IMR-90 (cell line): ENCODE results near the gene RHOBTB1. TPM values are rescaled to one million over a fixed set of nuclear protein-coding genes. Genes with fewer than 3 reads are reported as not detected.

Experiments used
- ATAC-seq: fragments of 200-7000 bp; cut with Tn5 transposase; 2 replicates; pipeline ENCODE4 v1.9.1; 2020; ENCODE audit warnings: low read depth, mild to moderate bottlenecking, moderate library complexity
- BruUV-seq: library from RNA; stranded (reverse); fragments of 400-500 nt; replicated peaks from 2 replicates; lab custom pipeline; 2021; lab: Mats Ljungman, UMichigan
- CTCF ChIA-PET: fragments of 300-600 bp; formaldehyde crosslinking; extraction: SDS; loops from one replicate; lab custom pipeline; 2021; ENCODE audit warnings: antibody characterized with exemption; lab: Yijun Ruan, JAX
- POLR2A ChIA-PET: fragments of 300-600 bp; sonication (Branson Sonifier 250); formaldehyde crosslinking; loops from one replicate; lab custom pipeline; 2022; ENCODE audit warnings: antibody characterized with exemption; ENCODE audit not compliant: unreplicated experiment; lab: Charles Lee
- DNase-seq: peaks from one replicate; pipeline ENCODE4 v3.0.0; 2013
- H2AFZ ChIP-seq: replicated peaks from 2 replicates; pipeline ENCODE3; 2013; ENCODE audit warnings: low read length, mild to moderate bottlenecking; ENCODE audit not compliant: poor library complexity
- H2AK5ac ChIP-seq: 2 replicates; pipeline ENCODE4 v1.6.1; 2013; ENCODE audit warnings: low read depth, low read length, inconsistent platforms
- H2AK9ac ChIP-seq: replicated peaks from 2 replicates; pipeline ENCODE3; 2013; ENCODE audit warnings: mild to moderate bottlenecking, low read depth, low read length, moderate library complexity; ENCODE audit not compliant: poor library complexity
- H2BK120ac ChIP-seq: 2 replicates; pipeline ENCODE4 v1.6.1; 2013; ENCODE audit warnings: low read depth, low read length, inconsistent platforms
- H2BK15ac ChIP-seq: 3 replicates; pipeline ENCODE4 v1.6.1; 2013; ENCODE audit warnings: low read depth, low read length, inconsistent platforms
- H2BK20ac ChIP-seq: 2 replicates; pipeline ENCODE4 v1.6.1; 2013; ENCODE audit warnings: low read depth, mild to moderate bottlenecking, inconsistent platforms, low read length, moderate library complexity
- H2BK5ac ChIP-seq: 2 replicates; pipeline ENCODE4 v1.6.1; 2013; ENCODE audit warnings: mild to moderate bottlenecking, low read depth, low read length, inconsistent platforms; ENCODE audit not compliant: poor library complexity, severe bottlenecking
- H3K14ac ChIP-seq: replicated peaks from 2 replicates; pipeline ENCODE4 v1.6.1; 2013; ENCODE audit warnings: low read depth, low read length, inconsistent platforms
- H3K18ac ChIP-seq: 2 replicates; pipeline ENCODE4 v1.6.1; 2013; ENCODE audit warnings: low read depth, low read length, control low read depth
- H3K23ac ChIP-seq: 2 replicates; pipeline ENCODE4 v1.6.1; 2013; ENCODE audit warnings: low read depth, low read length, inconsistent platforms
- H3K27ac ChIP-seq: 2 replicates; pipeline ENCODE4 v1.5.1; 2013; ENCODE audit warnings: mild to moderate bottlenecking, control low read depth, low read length; ENCODE audit not compliant: insufficient read depth
- H3K27me3 ChIP-seq: 2 replicates; pipeline ENCODE4 v1.6.1; 2013; ENCODE audit warnings: low read length; ENCODE audit not compliant: control insufficient read depth, insufficient read depth
- H3K36me3 ChIP-seq: 2 replicates; pipeline ENCODE4 v1.6.1; 2013; ENCODE audit warnings: low read length, mixed read lengths; ENCODE audit not compliant: control insufficient read depth, insufficient read depth
- H3K4ac ChIP-seq: 2 replicates; pipeline ENCODE4 v1.6.1; 2013; ENCODE audit warnings: low read depth, low read length, inconsistent platforms
- H3K4me1 ChIP-seq: 2 replicates; pipeline ENCODE4 v1.6.1; 2013; ENCODE audit warnings: low read length, mixed read lengths; ENCODE audit not compliant: control insufficient read depth, insufficient read depth
- H3K4me2 ChIP-seq: 2 replicates; pipeline ENCODE4 v1.6.1; 2013; ENCODE audit warnings: low read depth, mild to moderate bottlenecking, control low read depth, low read length, moderate library complexity
- H3K4me3 ChIP-seq: 2 replicates; pipeline ENCODE4 v1.5.1; 2013; ENCODE audit warnings: low read depth, mild to moderate bottlenecking, control low read depth, low read length, moderate library complexity; ENCODE audit not compliant: insufficient read depth
- H3K56ac ChIP-seq: 2 replicates; pipeline ENCODE4 v1.6.1; 2013; ENCODE audit warnings: low read length, inconsistent platforms; ENCODE audit not compliant: insufficient read depth; ENCODE audit errors: extremely low read depth
- H3K79me1 ChIP-seq, 2 experiments: 2 replicates each; pipeline ENCODE4 v1.6.1; 2013; ENCODE audit warnings: low read length in 2 of 2, inconsistent platforms in 1 of 2, low read depth in 1 of 2
- H3K9ac ChIP-seq: 2 replicates; pipeline ENCODE4 v1.6.1; 2013; ENCODE audit warnings: low read depth, low read length, control low read depth
- H3K9me1 ChIP-seq: 2 replicates; pipeline ENCODE4 v1.6.1; 2013; ENCODE audit warnings: low read length, inconsistent platforms; ENCODE audit not compliant: insufficient read depth
- H3K9me3 ChIP-seq: 2 replicates; pipeline ENCODE4 v1.6.1; 2013; ENCODE audit warnings: low read length; ENCODE audit not compliant: control insufficient read depth, insufficient read depth
- H4K20me1 ChIP-seq: 2 replicates; pipeline ENCODE4 v1.6.1; 2013; ENCODE audit warnings: low read length, inconsistent platforms; ENCODE audit not compliant: insufficient read depth
- H4K5ac ChIP-seq: 2 replicates; pipeline ENCODE4 v1.6.1; 2013; ENCODE audit warnings: mild to moderate bottlenecking, low read depth, low read length, control low read depth
- H4K8ac ChIP-seq, 2 experiments: 2 replicates each; pipeline ENCODE4 v1.6.1; 2013; ENCODE audit warnings: low read depth in 2 of 2, low read length in 2 of 2, control low read depth in 1 of 2, inconsistent platforms in 1 of 2
- H4K91ac ChIP-seq: 2 replicates; pipeline ENCODE4 v1.6.1; 2013; ENCODE audit warnings: low read depth, low read length, inconsistent platforms; ENCODE audit not compliant: insufficient read depth
- MAFK ChIP-seq: IDR thresholded peaks from 2 replicates; pipeline ENCODE4 v1.6.1; 2012; ENCODE audit warnings: low read depth, low read length, improper control_type of control experiment
- RFX5 ChIP-seq: IDR thresholded peaks from 2 replicates; pipeline ENCODE4 v1.8.0; 2012; ENCODE audit warnings: low read depth, mild to moderate bottlenecking, low read length, moderate library complexity
- WGBS, 2 experiments: methylation state at CpG; one replicate each; pipeline versions ENCODE4 v1.1.5 to v1.1.7; 2013; ENCODE audit warnings: missing lambda C conversion rate in 2 of 2; ENCODE audit not compliant: insufficient read length in 1 of 2; ENCODE audit errors: extremely low coverage in 2 of 2; 5-methylcytosine and 5-hydroxymethylcytosine counted together
- dilution Hi-C: fragments of 300-500 bp; cut with HindIII; formaldehyde crosslinking; loops from one replicate; pipeline ENCODE4 v1.14.3; 2018; ENCODE audit warnings: low sequenced_read_pairs; ENCODE audit not compliant: unreplicated experiment
- in situ Hi-C: fragments of 300-500 bp; cut with MboI; formaldehyde crosslinking; loops from 3 replicates; pipeline ENCODE4 v1.14.3; 2019; ENCODE audit warnings: low sequenced_read_pairs, inconsistent platforms, mixed read lengths
- intact Hi-C: fragments of 100-400 bp; cut with micrococcal nuclease; formaldehyde crosslinking; loops from 2 replicates; pipeline ENCODE4 v1.10.0; 2022
- polyA plus RNA-seq, 3 experiments: library from polyadenylated mRNA; depleted of rRNA; stranded (reverse); fragments of >200 nt; gene quantifications; 2 replicates each; pipeline ENCODE4 v1.2.3, GENCODE V29; 2012; ENCODE audit warnings: low replicate concordance in 1 of 3
- total RNA-seq: library from RNA; depleted of rRNA; stranded (reverse); fragments of >200 nt; gene quantifications from 2 replicates; pipeline ENCODE4 v1.2.3, GENCODE V29; 2012

RHOBTB1 gene
- total and polyA plus RNA-seq, 2 of the 4 experiments (the other 2 are of a cell fraction), result 8.9 to 15.2 TPM

DNA sequence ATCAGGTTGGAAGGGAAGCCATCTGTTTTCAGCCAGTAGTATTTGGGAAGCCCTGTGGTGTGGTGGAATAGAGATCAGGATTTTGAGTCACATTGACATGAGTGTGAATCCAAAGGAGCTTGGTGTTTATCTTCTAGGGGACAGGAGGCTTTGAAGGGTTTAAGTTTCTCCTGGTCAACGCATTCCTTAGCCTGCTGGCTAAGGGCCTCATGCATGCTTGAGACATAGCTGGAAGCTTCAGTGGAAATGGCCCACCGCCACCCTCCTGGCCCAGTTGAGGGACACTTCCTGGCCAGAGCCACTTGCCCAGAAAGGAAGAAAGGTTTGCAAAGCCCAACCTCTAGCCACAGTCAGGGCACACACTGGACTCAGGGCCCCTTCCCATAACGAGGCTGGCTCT lies 94.8 kb downstream of the RHOBTB1 start:
- ChIA-PET POLR2A (no interaction called here), CTCF (no interaction called here)
- Histone ChIP-seq H3K36me3 (no peaks in the 10 kb centered on the region), H3K18ac (no peak overlapping the region), H4K20me1 (no peaks in the 10 kb centered on the region), H4K8ac (no peak overlapping the region), H4K91ac (no peak overlapping the region; the same call in 1 of the 2 replicates), H3K4me3 (no peak overlapping the region), H3K9ac (no peak overlapping the region), H3K23ac (no peak overlapping the region), H3K79me1 (no peaks in the 10 kb centered on the region), H2BK20ac (peak overlapping the region; percentile 40; the same call in 1 of the 2 replicates), H2BK15ac (peak overlapping the region; percentile 51; the same call in 1 of the 3 replicates), H3K27me3 (no peaks in the 10 kb centered on the region), H4K5ac (no peak overlapping the region), H3K9me1 (no peaks in the 10 kb centered on the region; the same call in 1 of the 2 replicates), H3K4me2 (no peak overlapping the region), H2AK5ac (peak overlapping the region; percentile 1; the same call in 1 of the 2 replicates), H2BK5ac (no peak overlapping the region), H2BK120ac (peak overlapping the region; percentile 59), H3K14ac (0 out of 2 replicates have a peak overlapping the region, but pooled peaks have one; percentile 39), H3K4ac (peak overlapping the region; percentile 44; the same call in 1 of the 2 replicates), H3K27ac (no peak overlapping the region), H2AK9ac (no peak overlapping the region), H3K9me3 (peaks cover 4% of the 10 kb centered on the region), H3K4me1 (peaks cover 12% of the 10 kb centered on the region), H2AFZ (no peak overlapping the region), H3K56ac (no peak overlapping the region)
- dilution Hi-C loops, result no loop called here
- in situ Hi-C loops, result no loop called here
- no CpG with 5 or more reads among the region's 3 CpGs for WGBS, 2 experiments
- TF ChIP-seq MAFK (no peak), RFX5 (no peak)
- intact Hi-C loops, result no loop called here
- DNase-seq (no peak), ATAC-seq (no peak)
- no TSS peak for BruUV-seq
